Stomach (tissue), 9 donors: Measurements from ENCODE around the gene CCDC61. TPM values are rescaled to one million over a fixed set of nuclear protein-coding genes. Genes with fewer than 3 reads are reported as not detected.

Experiments
- DNase-seq, 2 donors: peaks; one replicate each; pipeline versions ENCODE4 v3.0.0 to v3.0.0-alpha.2; 2013 to 2019
- H3K27ac ChIP-seq, 5 donors: fragments of 200-600 bp in 4 of 5; sonication (generic) in 4 of 5; one replicate each; pipeline ENCODE4 v1.5.1; 2013 to 2019; ENCODE audit warnings: mild to moderate bottlenecking in 1 of 5, moderate library complexity in 1 of 5
- H3K27me3 ChIP-seq, 3 donors: fragments of 200-600 bp; sonication (generic); one replicate each; pipeline ENCODE4 v1.5.1; 2017 to 2019; ENCODE audit warnings: mixed run types in 1 of 3
- H3K36me3 ChIP-seq, 4 donors: fragments of 200-600 bp; sonication (generic); 1 replicate in 3 of 4; 2 replicates in 1 of 4; pipeline ENCODE4 v1.5.1; 2016 to 2019
- H3K4me1 ChIP-seq, 4 donors: fragments of 200-600 bp; sonication (generic); one replicate each; pipeline ENCODE4 v1.5.1; 2016 to 2019
- H3K4me3 ChIP-seq, 4 donors: fragments of 200-600 bp; sonication (generic) in 3 of 4; one replicate each; pipeline ENCODE4 v1.5.1; 2016 to 2019; ENCODE audit warnings: mild to moderate bottlenecking in 1 of 4
- H3K9me3 ChIP-seq, 4 donors: fragments of 200-600 bp; sonication (generic); one replicate each; pipeline ENCODE4 v1.5.1; 2016 to 2019
- CTCF ChIP-seq, 7 experiments: fragments of 450-650 bp in 4 of 7; fragments of 200-600 bp in 3 of 7; sonication (generic) in 3 of 7; IDR thresholded peaks; one replicate each; pipeline ENCODE4 v1.5.1; 2016 to 2019; ENCODE audit warnings: antibody characterized with exemption in 7 of 7, control low read depth in 2 of 7, mild to moderate bottlenecking in 1 of 7
- EP300 ChIP-seq: sonication (generic); formaldehyde crosslinking; IDR thresholded peaks from one replicate; pipeline ENCODE4 v1.6.1; 2017; ENCODE audit warnings: antibody characterized with exemption
- POLR2A ChIP-seq, 4 donors: fragments of 450-650 bp; IDR thresholded peaks; one replicate each; pipeline ENCODE4 v1.6.1; 2016; ENCODE audit warnings: antibody characterized with exemption in 4 of 4, control low read depth in 2 of 4, mild to moderate bottlenecking in 1 of 4, moderate library complexity in 1 of 4
- POLR2AphosphoS5 ChIP-seq, 3 donors: sonication (generic); formaldehyde crosslinking; IDR thresholded peaks; one replicate each; pipeline ENCODE4 v1.6.1; 2016; ENCODE audit warnings: antibody characterized with exemption in 3 of 3
- WGBS, 5 donors: extraction: QIAGEN DNeasy Blood & Tissue Kit in 3 of 5; methylation state at CpG; one replicate each; pipeline versions ENCODE4 v1.1.5 to v1.1.7; 2013 to 2018; 5-methylcytosine and 5-hydroxymethylcytosine counted together
- intact Hi-C: fragments of 100-400 bp; cut with DNase I; formaldehyde crosslinking; loops from one replicate; pipeline ENCODE4 v1.15.1; 2023; ENCODE audit warnings: low total_unique reads
- polyA plus RNA-seq, 3 donors: library from polyadenylated mRNA; stranded (reverse); fragments of 200-250 nt; gene quantifications; one replicate each; pipeline ENCODE4 v1.2.3, GENCODE V29; 2013
- small RNA-seq, 4 donors: library from RNA; depleted of rRNA; stranded (forward); fragments of <200 nt; gene quantifications; one replicate each; pipeline ENCODE3, GENCODE V24; 2016
- total RNA-seq, 5 donors: library from RNA; depleted of rRNA; stranded (reverse); fragments of >200 nt; gene quantifications; one replicate each; pipeline versions ENCODE4 v1.1.0 to v1.2.3, GENCODE V29; 2014 to 2016
- donor health status: healthy with polysubstance abuse.
- donor health status: Bipolar disorder and iron deficiency.
- donor health status: healthy.

CCDC61 gene
- total and polyA plus RNA-seq, 8 donors = 2.4 to 38.8 (median 13.2) TPM

- no peaks in the 10 kb centered on the region for H3K9me3 ChIP-seq
- TF ChIP-seq CTCF (IDR thresholded peaks at IDR 0.05) (no peak), POLR2AphosphoS5 (IDR thresholded peaks at IDR 0.05) (no peak), POLR2A (IDR thresholded peaks at IDR 0.05) (no peak), EP300 (no peak)
- no peak overlapping the region for H3K27ac ChIP-seq
- intact Hi-C loops = no loop called here
- 53 to 98% (median 86%) methylated on average over 1 of the region's 1 CpG for WGBS, 5 donors
- H3K4me3 ChIP-seq = no peak overlapping the region
- peaks cover 0 to 7% (median 0%) of the 10 kb centered on the region in 4 donors for H3K4me1 ChIP-seq
- no peaks in the 10 kb centered on the region for H3K36me3 ChIP-seq
- peaks cover 0 to 73% (median 16%) of the 10 kb centered on the region in 3 donors for H3K27me3 ChIP-seq
- DNase-seq = no peak
Measured at GRCh38 chr19:46066471-46066870, 71.2 kb downstream of the CCDC61 start.

- intact Hi-C loops = no loop called here
Measured at GRCh38 chr19:46067691-46068090, 72.4 kb downstream of the CCDC61 start.

More at GRCh38 chr19:46067691-46068090, 72.4 kb downstream of the CCDC61 start:
- no peak overlapping the region for H3K4me3 ChIP-seq
- TF ChIP-seq POLR2A (IDR thresholded peaks at IDR 0.05) (no peak), EP300 (no peak), CTCF (IDR thresholded peaks at IDR 0.05) (no peak), POLR2AphosphoS5 (IDR thresholded peaks at IDR 0.05) (no peak)
- no peaks in the 10 kb centered on the region for H3K36me3 ChIP-seq
- 80 to 97% (median 87%) methylated on average over 1 of the region's 1 CpG for WGBS, 5 donors
- no peak overlapping the region for H3K27ac ChIP-seq
- H3K9me3 ChIP-seq = no peaks in the 10 kb centered on the region
- DNase-seq = no peak
- H3K27me3 ChIP-seq = peaks cover 0 to 76% (median 20%) of the 10 kb centered on the region in 3 donors
- peaks cover 0 to 7% (median 0%) of the 10 kb centered on the region in 4 donors for H3K4me1 ChIP-seq

Small RNA genes lying within 50 kb of the gene (small RNA-seq; reads per million reads assigned to genes)
- 70.5 to 160 (median 132) reads per million in 4 donors for gene MIR769

Other genes starting within 250 kb of the CCDC61 start
- 10 to 100 TPM in 4 of 5 donors, 1 to 10 TPM in 1; 4.0 to 39.1 (median 25.9) TPM for gene SIX5, start 226.2 kb upstream of the CCDC61 start, total RNA-seq
- gene SIX5, start 226.2 kb upstream of the CCDC61 start, polyA plus RNA-seq = 10 to 100 TPM; 14.4 to 23.3 (median 16.6) TPM
- gene DMPK, start 213.0 kb upstream of the CCDC61 start, total RNA-seq = 100 to 1,000 TPM in 2 of 5 donors, 10 to 100 TPM in 3; 53.1 to 248 (median 72.8) TPM
- 10 to 100 TPM; 27.2 to 76.9 (median 56.5) TPM for gene DMPK, start 213.0 kb upstream of the CCDC61 start, polyA plus RNA-seq
- gene DMWD, start 202.6 kb upstream of the CCDC61 start, total RNA-seq = 10 to 100 TPM in 4 of 5 donors, 1 to 10 TPM in 1; 5.3 to 52.1 (median 27.9) TPM
- 10 to 100 TPM; 12.8 to 17.4 (median 15.9) TPM for gene DMWD, start 202.6 kb upstream of the CCDC61 start, polyA plus RNA-seq
- 1 to 10 TPM in 2 of 5 donors, under 1 TPM in 1, not detected in 2; 0.37 to 5.8 (median 1.4) TPM for gene RSPH6A, start 180.2 kb upstream of the CCDC61 start, total RNA-seq
- gene RSPH6A, start 180.2 kb upstream of the CCDC61 start, polyA plus RNA-seq = not detected
- 100 to 1,000 TPM in 2 of 5 donors, 10 to 100 TPM in 3; 32.2 to 420 (median 84.6) TPM for gene SYMPK, start 132.3 kb upstream of the CCDC61 start, total RNA-seq
- gene SYMPK, start 132.3 kb upstream of the CCDC61 start, polyA plus RNA-seq = 100 to 1,000 TPM in 1 of 3 donors, 10 to 100 TPM in 2; 71.9 to 101 (median 75.0) TPM
- gene FOXA3, start 131.1 kb upstream of the CCDC61 start, total RNA-seq = 10 to 100 TPM in 4 of 5 donors, 1 to 10 TPM in 1; 7.6 to 46.7 (median 18.5) TPM
- 10 to 100 TPM; 11.9 to 65.8 (median 41.0) TPM for gene FOXA3, start 131.1 kb upstream of the CCDC61 start, polyA plus RNA-seq
- gene IRF2BP1, start 109.3 kb upstream of the CCDC61 start, total RNA-seq = 10 to 100 TPM in 4 of 5 donors, not detected in 1; 13.4 to 75.9 (median 24.1) TPM
- 10 to 100 TPM; 11.5 to 12.8 (median 12.8) TPM for gene IRF2BP1, start 109.3 kb upstream of the CCDC61 start, polyA plus RNA-seq
- 10 to 100 TPM in 1 of 5 donors, 1 to 10 TPM in 1, under 1 TPM in 3; 0.58 to 12.2 (median 0.73) TPM for gene MYPOP, start 92.9 kb upstream of the CCDC61 start, total RNA-seq
- 1 to 10 TPM; 4.2 to 5.0 (median 5.0) TPM for gene MYPOP, start 92.9 kb upstream of the CCDC61 start, polyA plus RNA-seq
- not detected for gene NANOS2, start 80.7 kb upstream of the CCDC61 start, total RNA-seq
- gene NANOS2, start 80.7 kb upstream of the CCDC61 start, polyA plus RNA-seq = not detected
- 1 to 10 TPM in 2 of 5 donors, under 1 TPM in 1, not detected in 2; 0.45 to 1.8 (median 1.2) TPM for gene NOVA2, start 21.6 kb upstream of the CCDC61 start, total RNA-seq
- gene NOVA2, start 21.6 kb upstream of the CCDC61 start, polyA plus RNA-seq = 10 to 100 TPM in 1 of 3 donors, 1 to 10 TPM in 1, under 1 TPM in 1; 0.38 to 10.7 (median 1.4) TPM
- not detected for gene PGLYRP1, start 27.6 kb downstream of the CCDC61 start, total RNA-seq
- gene PGLYRP1, start 27.6 kb downstream of the CCDC61 start, polyA plus RNA-seq = 1 to 10 TPM in 1 of 3 donors, under 1 TPM in 1, not detected in 1; 0.56 to 3.5 TPM
- gene IGFL4, start 45.5 kb downstream of the CCDC61 start, total RNA-seq = not detected
- gene IGFL4, start 45.5 kb downstream of the CCDC61 start, polyA plus RNA-seq = under 1 TPM in 1 of 3 donors, not detected in 2; 0.15 TPM
- gene IGFL3, start 129.2 kb downstream of the CCDC61 start, total RNA-seq = not detected
- gene IGFL3, start 129.2 kb downstream of the CCDC61 start, polyA plus RNA-seq = not detected
- gene IGFL2, start 152.8 kb downstream of the CCDC61 start, total RNA-seq = not detected
- under 1 TPM in 1 of 3 donors, not detected in 2; 0.45 TPM for gene IGFL2, start 152.8 kb downstream of the CCDC61 start, polyA plus RNA-seq
- gene IGFL1, start 234.3 kb downstream of the CCDC61 start, total RNA-seq = not detected
- under 1 TPM in 2 of 3 donors, not detected in 1; 0.50 to 0.88 TPM for gene IGFL1, start 234.3 kb downstream of the CCDC61 start, polyA plus RNA-seq